Activated CD4-positive, alpha-beta T cell treated with anti-CD3 and anti-CD28 coated beads, Interleukin-2, Interleukin-6, amounts not matched to agents 100 ng/mL and 50 ng/mL, durations not matched to agents 16 hours and 8 hours (primary cell): ENCODE results near the gene KRTAP10-11.
"Not testable (repeated sequence)": the region's sequence is repeated elsewhere in the genome, so short reads cannot be mapped to it uniquely, and the experiment has no call there.

Experiments
- DNase-seq: peaks from one replicate; pipeline ENCODE4 v3.0.0-alpha.2; 2020

Gene KRTAP10-11, protein sequence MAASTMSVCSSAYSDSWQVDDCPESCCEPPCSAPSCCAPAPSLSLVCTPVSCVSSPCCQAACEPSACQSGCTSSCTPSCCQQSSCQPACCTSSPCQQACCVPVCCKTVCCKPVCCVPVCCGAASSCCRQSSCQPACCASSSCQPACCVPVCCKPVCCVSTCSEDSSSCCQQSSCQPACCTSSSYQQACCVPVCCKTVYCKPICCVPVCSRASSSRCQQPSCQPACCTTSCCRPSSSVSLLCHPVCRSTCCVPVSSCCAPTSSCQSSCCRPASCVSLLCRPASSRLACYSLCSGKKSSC

DNA sequence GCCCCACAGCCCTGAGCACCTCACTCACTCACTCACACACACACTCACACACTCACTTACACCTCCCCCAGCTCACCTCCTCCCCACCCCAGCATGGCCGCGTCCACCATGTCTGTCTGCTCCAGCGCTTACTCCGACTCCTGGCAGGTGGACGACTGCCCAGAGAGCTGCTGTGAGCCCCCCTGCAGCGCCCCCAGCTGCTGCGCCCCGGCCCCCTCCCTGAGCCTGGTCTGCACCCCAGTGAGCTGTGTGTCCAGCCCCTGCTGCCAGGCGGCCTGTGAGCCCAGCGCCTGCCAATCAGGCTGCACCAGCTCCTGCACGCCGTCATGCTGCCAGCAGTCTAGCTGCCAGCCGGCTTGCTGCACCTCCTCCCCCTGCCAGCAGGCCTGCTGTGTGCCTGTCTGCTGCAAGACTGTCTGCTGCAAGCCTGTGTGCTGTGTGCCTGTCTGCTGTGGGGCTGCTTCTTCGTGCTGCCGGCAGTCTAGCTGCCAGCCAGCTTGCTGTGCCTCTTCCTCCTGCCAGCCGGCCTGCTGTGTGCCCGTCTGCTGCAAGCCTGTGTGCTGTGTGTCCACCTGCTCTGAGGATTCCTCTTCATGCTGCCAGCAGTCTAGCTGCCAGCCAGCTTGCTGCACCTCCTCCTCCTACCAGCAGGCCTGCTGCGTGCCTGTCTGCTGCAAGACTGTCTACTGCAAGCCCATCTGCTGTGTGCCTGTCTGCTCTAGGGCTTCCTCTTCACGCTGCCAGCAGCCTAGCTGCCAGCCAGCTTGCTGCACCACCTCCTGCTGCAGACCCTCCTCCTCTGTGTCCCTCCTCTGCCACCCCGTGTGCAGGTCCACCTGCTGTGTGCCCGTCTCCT lies at the start of gene KRTAP10-11:
Gene KRTAP10-11, plus strand, starts transcription at position 49 of the 856 bp plus-strand sequence. Its CDS starts 45 bp downstream, at position 94.
- DNase-seq: not testable (repeated sequence)

DNA sequence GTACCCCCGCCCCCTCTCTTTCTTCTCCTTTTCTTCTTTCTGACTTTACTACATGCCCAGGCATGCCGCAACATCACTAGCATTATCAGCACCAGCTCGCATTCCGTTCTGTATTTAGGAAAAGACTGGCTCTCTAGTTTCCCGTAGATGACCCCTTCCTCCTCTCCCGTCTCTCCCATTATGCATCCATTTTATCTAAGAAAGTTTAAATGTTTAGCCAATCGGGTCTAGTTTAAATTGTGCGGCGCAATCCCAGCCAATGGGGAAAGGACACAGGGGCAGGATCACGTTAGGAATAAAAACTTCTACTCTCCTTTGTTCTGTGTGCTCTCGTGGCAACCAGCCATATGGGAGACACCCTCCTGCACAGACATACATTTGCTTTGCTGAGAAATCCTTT lies 48.2 kb upstream of the KRTAP10-11 start:
- no peak for DNase-seq

DNA sequence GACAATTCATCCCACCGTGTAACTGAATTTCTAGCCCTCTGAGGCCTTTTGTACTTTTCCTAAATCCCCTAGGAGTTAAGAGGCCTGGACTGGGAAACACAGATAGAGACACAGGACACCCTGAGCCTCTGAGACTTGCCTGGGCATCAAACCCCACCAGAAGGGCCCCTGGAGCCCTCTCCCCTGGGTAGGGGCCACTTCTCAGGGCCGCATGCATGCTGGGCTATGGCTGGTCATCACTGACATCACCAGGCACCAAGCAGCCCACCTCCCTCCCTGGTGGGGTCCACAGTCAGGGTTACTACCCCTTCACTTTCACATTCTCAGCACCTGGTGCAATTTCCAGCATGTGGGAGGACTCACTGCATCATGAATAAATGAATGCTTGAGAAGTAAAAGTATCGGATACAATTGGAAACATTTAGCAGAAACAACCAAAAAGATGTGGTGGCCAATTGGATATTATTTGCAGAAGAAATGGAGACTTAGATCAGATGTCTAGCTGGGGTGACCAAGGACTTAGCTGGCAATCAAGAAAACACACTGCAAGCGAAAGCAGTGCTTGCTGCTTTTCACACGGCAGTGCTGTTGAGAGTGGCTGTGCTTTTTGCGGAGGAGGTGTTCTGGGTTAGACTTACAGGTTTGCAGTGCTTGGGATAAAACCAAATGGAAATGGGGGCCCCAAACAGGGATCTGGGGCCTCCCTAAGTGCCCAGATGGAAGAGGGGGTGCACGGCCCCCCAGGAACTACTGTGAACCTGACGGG lies 46.8 kb upstream of the KRTAP10-11 start:
- DNase-seq: no peak

- DNase-seq: not testable (repeated sequence)
These were observed 45.9 kb upstream of the KRTAP10-11 start, which contains the start of gene KRTAP10-7 for GRCh38 chr21:44600118-44600978. Gene KRTAP10-7, plus strand, starts transcription at chr21:44600597. Its CDS starts 25 bp downstream, at chr21:44600622.

- DNase-seq: not testable (repeated sequence)
These were observed 45.1 kb upstream of the KRTAP10-11 start for GRCh38 chr21:44601091-44601490.

DNA sequence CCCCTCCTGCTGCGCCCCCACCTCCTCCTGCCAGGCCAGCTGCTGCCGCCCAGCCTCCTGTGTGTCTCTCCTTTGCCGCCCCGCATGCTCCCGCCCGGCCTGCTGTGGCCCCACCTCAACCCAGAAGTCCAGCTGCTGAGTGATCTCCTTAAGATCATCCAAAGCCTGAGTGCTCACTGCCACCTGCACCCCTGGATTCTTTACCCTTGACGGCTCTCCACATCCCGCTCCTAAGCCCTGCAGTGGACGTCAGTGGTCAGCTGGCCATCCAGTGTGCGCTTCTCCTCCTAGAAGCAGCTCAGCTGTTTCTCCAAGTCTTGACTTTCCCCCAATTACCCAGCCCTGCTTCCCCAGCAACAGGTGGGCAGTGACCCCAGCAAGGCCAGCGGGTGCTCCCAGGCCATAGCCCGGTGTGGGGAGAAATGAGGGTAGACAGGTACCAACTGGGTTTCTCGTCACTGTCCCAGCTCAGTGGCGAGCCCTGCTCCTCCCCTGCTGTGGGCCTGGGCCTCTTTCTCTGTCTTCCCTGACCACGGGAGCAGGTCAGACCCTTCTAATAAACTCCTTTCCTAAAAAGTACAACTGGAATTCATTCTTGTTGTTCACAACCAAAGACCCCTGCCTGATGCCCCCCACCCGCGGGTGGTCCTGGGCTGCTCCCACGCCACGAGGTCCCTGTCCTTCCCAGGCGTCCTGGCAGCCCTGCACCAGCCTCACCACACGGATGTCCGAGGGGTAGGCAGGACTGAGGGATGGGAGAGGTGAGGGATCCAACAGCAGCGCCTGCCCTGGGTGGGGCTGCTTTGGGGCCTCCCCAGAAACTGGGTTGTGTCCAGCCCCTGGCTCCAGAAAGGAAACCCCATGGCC lies 44.4 kb upstream of the KRTAP10-11 start:
- no peak for DNase-seq

GRCh38 chr21:44602463-44602850 lies 43.8 kb upstream of the KRTAP10-11 start:
- no peak for DNase-seq

- DNase-seq: no peak
These were observed 42.9 kb upstream of the KRTAP10-11 start for GRCh38 chr21:44603109-44603875.

DNA sequence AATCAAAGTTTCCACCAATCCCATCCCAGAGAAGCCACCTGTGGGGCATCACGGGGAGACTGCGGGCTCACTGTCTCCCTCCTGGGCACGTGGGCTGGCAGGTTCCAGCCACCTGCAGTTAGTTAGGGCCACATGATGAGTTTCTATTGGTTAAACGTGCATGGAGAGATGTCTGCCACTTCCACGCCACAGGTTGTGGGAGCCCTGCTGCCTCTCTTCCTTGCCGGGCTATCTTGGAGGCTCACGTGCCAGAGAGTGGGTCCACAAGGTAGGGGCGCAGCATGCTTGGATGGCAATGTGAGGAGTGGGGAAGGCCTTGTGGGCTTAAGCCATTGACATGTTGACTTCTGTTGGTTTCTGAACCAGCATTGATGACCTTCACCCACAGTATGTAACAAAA lies 42.3 kb upstream of the KRTAP10-11 start:
- no peak for DNase-seq

- DNase-seq: no peak
These were observed 39.7 kb upstream of the KRTAP10-11 start for GRCh38 chr21:44606495-44606894.

DNA sequence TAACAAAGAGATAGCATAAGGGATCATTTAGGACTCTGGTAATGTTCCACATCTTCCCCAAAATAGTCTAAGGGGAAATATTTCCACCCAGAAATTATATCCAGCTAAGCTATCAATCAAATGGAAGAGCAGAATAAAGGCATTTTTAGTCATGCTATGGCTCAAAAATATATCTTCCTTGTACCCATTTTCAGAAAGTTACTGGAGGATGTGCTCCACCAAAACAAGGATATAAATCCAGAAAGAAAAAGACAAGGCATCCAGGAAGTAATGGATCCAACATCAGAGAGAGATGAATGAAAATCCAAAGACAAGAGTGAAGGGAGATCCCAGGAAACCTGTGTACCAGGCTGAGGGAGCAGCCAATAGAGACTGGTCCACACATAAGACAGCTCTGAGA lies 37.0 kb upstream of the KRTAP10-11 start:
- DNase-seq: no peak

DNA sequence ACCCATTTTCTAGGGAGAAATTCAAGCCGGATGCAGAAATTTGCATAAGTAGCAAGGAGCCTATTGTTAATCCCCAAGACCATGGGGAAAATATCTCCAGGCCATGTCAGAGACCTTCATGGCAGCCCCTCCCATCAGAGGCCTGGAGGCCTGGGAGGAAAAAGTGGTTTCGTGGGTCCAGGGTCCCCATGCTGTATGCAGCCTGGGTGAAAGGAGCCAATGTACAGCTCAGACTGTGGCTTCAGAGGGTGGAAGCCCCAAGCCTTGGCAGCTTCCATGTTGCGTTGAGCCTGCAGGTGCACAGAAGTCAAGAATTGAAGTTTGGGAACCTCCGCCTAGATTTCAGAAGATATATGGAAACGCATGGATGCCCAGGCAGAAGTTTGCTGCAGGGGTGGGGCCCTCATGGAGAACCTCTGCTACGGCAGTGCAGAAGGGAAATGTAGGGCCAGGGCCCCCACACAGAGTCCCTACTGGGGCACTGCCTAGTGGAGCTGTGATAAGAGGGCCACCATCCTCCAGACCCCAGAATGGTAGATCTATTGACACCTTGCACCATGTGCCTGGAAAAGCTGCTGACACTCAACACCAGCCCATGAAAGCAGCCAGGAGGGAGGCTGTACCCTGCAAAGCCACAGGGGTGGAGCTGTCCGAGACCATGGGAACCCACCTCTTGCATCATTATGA lies 35.9 kb upstream of the KRTAP10-11 start:
- not testable (repeated sequence) for DNase-seq

DNA sequence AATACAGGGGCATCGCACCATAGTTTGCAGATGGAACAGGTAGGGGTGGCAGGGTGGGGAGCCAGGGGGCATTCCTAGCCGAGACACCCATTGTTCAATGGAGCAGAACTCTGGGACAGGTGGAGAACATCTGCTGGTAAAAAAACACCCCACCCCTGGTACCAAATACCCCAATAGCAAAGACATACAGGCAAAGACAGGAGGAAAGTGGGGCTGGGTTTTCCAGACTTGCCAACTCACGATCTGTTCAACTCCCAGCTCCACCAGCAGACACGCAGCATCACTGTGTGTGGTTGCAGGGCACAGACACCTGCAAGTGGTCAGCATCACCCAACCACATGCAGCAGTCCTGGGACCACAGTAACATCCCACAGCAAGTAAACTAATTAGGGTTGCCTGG lies 34.7 kb upstream of the KRTAP10-11 start:
- no peak for DNase-seq

DNA sequence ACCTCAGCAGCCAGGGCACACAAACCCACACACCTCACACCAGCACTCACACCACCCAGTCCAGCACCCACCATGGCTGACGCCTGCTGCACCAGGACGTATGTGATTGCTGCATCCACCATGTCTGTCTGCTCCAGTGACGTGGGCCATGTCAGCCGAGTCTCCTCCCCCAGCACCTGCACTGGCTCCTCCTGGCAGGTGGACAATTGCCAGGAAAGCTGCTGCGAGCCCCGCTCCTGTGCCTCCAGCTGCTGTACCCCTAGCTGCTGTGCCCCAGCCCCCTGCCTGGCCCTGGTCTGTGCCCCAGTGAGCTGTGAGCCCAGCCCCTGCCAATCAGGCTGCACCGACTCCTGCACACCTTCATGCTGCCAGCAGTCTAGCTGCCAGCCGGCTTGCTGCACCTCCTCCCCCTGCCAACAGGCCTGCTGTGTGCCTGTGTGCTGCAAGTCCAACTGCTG lies 34.2 kb upstream of the KRTAP10-11 start, which contains the start of gene KRTAP10-8:
Gene KRTAP10-8, plus strand, starts transcription at position 51 of the 458 bp plus-strand sequence. Its CDS starts 22 bp downstream, at position 73.
- no peak for DNase-seq

DNA sequence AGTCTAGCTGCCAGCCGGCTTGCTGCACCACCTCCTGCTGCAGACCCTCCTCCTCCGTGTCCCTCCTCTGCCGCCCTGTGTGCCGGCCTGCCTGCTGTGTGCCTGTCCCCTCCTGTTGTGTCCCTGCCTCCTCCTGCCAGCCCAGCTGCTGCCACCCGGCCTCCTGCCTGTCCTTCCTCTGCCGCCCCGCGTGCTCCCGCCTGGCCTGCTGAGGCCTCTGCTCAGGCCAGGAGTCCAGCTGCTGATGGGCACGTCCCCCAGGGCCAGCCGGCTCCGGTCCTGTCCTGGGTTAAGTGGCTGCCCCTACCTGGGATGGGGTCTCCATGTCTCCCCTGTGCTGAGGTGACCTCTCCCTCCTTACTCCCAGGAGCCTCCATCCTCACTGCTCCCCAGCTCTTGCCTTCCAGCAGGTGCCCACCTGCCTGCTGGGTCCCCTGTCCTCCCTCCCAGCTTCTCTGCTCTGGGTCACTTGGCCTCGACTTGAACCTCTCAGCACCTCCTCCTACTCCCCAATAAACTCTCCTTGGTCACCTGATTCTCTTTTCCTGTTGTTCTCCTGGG lies 33.5 kb upstream of the KRTAP10-11 start:
- DNase-seq: no peak

DNA sequence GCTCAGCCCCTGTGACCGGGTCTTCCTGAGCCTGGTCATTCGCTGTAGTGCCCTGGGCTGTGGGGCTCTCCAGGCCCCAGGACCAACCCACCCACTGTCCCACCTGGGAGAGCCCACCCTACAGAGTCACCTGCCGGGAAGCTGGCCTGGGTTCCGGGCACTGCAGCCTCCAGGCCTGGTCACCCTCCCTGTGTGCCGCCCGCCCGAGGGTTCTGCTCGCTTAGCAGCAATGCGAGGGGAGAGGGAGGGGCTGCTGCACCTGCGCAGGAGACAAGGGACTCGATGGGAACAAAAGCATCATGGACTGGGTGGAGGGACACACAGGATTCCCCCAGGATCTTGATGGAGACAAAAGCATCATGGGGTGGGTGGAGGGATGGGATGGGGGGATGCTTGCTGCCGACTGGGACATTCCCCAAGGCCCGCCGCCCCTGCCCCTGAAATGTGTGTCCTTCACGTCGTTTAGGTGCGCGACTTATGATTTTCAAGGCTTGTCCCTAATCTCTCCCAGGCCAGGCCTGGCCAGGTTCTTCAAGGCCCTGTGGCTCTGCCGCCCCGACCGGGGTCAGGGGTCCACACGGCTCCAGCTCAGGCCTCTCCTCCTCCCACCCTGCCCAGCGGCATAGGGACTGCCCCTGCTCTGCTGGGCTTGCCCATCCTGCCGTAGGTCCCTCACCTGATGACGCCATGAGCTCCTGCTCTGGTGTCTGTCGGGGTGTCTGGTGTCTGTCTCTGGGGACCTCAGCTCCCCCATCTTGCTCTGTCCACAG lies 32.6 kb upstream of the KRTAP10-11 start:
- DNase-seq: no peak

DNA sequence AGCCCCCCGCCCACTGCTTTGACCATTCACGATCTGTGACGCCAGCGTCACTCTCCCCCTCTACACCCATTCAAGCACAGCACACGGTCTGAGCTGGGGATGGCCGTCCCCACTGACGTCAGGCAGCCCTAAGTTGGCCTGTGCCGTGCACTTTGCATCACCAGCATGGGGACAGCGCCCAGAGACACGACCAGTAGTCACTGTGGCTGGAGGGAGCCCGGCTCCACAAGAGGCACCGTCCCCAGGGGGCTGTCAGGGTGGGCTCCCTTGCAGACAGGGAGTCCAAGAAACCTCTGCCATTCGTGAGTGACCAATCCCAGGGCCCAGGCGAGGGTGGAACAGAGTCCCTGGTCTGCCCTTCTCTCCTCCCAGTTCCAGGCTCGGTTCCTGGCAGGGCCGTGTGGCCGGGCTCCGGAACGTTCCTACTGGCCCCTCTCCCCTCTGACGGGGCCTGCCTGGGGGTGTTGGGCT lies 32.0 kb upstream of the KRTAP10-11 start:
- no peak for DNase-seq

GRCh38 chr21:44614961-44615391 lies 31.2 kb upstream of the KRTAP10-11 start:
- no peak for DNase-seq
